Measurements from ENCODE around the gene IGFL3. TPM values are rescaled to one million over a fixed set of nuclear protein-coding genes. Genes with fewer than 3 reads are reported as not detected.
"Not testable (repeated sequence)": the region's sequence is repeated elsewhere in the genome, so short reads cannot be mapped to it uniquely, and the experiment has no call there.

Gene IGFL3
- total and polyA plus RNA-seq, 4 donors = not detected

GRCh38 chr19:46085888-46086287 is 38.6 kb downstream of the IGFL3 start:
- ATAC-seq (ENCODE audit: low FRiP score) = no peak
- Histone ChIP-seq H3K27ac (ENCODE audit: low read depth in 1 of 2, low read length in 2 of 2) (no peak overlapping the region), H3K27me3 (ENCODE audit: control insufficient read depth in 1 of 2, insufficient read depth in 2 of 2, low read length in 1 of 2) (peaks cover 0 to 3% of the 10 kb centered on the region in 2 donors), H3K36me3 (ENCODE audit: control insufficient read depth in 1 of 2, insufficient read depth in 2 of 2, low read length in 1 of 2) (no peaks in the 10 kb centered on the region), H3K4me3 (ENCODE audit: low read length in 2 of 2) (no peak overlapping the region), H3K4me1 (ENCODE audit: control insufficient read depth in 1 of 2, insufficient read depth in 2 of 2, low read length in 2 of 2) (no peaks in the 10 kb centered on the region), H3K9me3 (ENCODE audit: control insufficient read depth, low read length) (peaks cover 17% of the 10 kb centered on the region)
- intact Hi-C loops (cut with DNase I) = no loop called here
- 27 to 32% methylated on average over 1 of the region's 1 CpG for WGBS, 2 donors
- no peak for DNase-seq

DNA sequence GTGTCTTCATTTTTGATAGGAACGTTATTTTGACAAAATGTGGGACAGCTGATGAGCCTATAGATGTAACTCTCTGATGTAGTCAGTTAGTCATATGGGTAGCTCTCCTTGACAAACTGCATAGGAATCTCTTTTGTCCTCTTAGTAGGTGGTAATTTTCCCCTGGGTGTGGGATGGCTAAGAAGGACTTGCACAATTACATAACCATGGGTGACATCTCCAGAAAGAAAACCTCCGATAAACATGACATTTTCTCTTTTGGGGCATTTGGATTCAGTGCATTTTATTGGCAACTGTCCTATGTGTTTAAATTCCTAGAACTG is 41.8 kb downstream of the IGFL3 start:
- no peaks in the 10 kb centered on the region for H3K36me3 ChIP-seq (ENCODE audit: control insufficient read depth in 1 of 2, insufficient read depth in 2 of 2, low read length in 1 of 2)
- peaks cover 0 to 4% of the 10 kb centered on the region in 2 donors for H3K27me3 ChIP-seq (ENCODE audit: control insufficient read depth in 1 of 2, insufficient read depth in 2 of 2, low read length in 1 of 2)
- no peak overlapping the region for H3K27ac ChIP-seq (ENCODE audit: low read depth in 1 of 2, low read length in 2 of 2)
- WGBS, 2 donors = 55 to 60% methylated on average over 2 of the region's 2 CpGs
- peaks cover 15% of the 10 kb centered on the region for H3K9me3 ChIP-seq (ENCODE audit: control insufficient read depth, low read length)
- ATAC-seq (ENCODE audit: low FRiP score) = no peak
- intact Hi-C loops (cut with DNase I) = loop anchor here (2.0 to 5.0 kb wide), 3 partner anchors 106 to 185 kb away; no protein-coding TSS in a partner anchor
- H3K4me3 ChIP-seq (ENCODE audit: low read length in 2 of 2) = no peak overlapping the region
- no peak for DNase-seq
- no peaks in the 10 kb centered on the region for H3K4me1 ChIP-seq (ENCODE audit: control insufficient read depth in 1 of 2, insufficient read depth in 2 of 2, low read length in 2 of 2)

DNA sequence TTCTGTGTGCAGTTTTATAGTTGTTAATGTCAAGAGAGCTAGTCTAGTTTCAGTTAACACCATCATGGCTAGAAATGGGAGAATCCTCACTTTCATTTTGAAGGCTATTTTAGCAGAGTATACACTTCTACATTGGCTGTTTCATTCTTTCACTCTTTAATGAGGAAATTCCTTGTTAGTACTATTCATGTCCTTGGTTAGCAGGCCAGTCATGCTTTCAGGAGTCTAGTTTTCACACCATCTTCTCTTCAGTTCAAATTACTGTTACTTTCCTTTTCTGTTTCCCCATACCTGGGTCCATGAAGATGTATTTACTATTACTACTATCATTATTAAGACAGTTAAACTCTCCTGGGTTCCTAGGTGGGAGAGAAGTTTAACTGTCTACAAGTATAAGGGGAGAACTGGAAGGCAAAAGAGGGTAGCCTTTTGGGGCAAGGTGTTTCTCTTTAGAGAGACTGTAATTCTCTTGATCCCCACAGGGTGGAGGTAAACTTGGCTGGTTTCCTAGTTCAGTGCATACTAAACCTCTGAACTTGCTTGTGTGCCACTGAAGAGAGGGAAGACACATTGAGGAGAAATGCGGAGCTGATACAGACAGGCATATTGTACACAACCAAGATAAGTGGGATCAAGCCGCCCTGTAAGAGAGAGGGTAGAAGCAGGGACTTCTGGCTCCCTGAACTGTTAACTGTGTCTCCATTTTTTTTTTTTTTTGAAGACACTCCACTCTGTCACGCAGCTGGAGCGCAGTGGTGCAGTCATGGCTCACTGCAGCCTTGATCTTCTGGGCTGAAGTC is 42.4 kb downstream of the IGFL3 start:
- ATAC-seq (ENCODE audit: low FRiP score) = no peak
- H3K27me3 ChIP-seq (ENCODE audit: control insufficient read depth in 1 of 2, insufficient read depth in 2 of 2, low read length in 1 of 2) = peaks cover 0 to 7% of the 10 kb centered on the region in 2 donors
- H3K4me1 ChIP-seq (ENCODE audit: control insufficient read depth in 1 of 2, insufficient read depth in 2 of 2, low read length in 2 of 2) = no peaks in the 10 kb centered on the region
- no peak overlapping the region for H3K4me3 ChIP-seq (ENCODE audit: low read length in 2 of 2)
- H3K27ac ChIP-seq (ENCODE audit: low read depth in 1 of 2, low read length in 2 of 2) = no peak overlapping the region
- peaks cover 9% of the 10 kb centered on the region for H3K9me3 ChIP-seq (ENCODE audit: control insufficient read depth, low read length)
- H3K36me3 ChIP-seq (ENCODE audit: control insufficient read depth in 1 of 2, insufficient read depth in 2 of 2, low read length in 1 of 2) = no peaks in the 10 kb centered on the region
- intact Hi-C loops (cut with DNase I) = loop anchor here (2.0 to 5.0 kb wide), 3 partner anchors 107 to 185 kb away; no protein-coding TSS in a partner anchor
- DNase-seq = no peak
- WGBS, 2 donors = 41 to 53% methylated on average over 4 of the region's 4 CpGs

GRCh38 chr19:46080561-46080960 is 43.9 kb downstream of the IGFL3 start:
- ATAC-seq (ENCODE audit: low FRiP score) (no peak), DNase-seq (no peak)
- no peak overlapping the region for H3K27ac ChIP-seq (ENCODE audit: low read depth in 1 of 2, low read length in 2 of 2)
- H3K9me3 ChIP-seq (ENCODE audit: control insufficient read depth, low read length) = peaks cover 4% of the 10 kb centered on the region
- peaks cover 0 to 12% of the 10 kb centered on the region in 2 donors for H3K27me3 ChIP-seq (ENCODE audit: control insufficient read depth in 1 of 2, insufficient read depth in 2 of 2, low read length in 1 of 2)
- WGBS, 2 donors = 73% methylated on average over 3 of the region's 3 CpGs
- no peaks in the 10 kb centered on the region for H3K4me1 ChIP-seq (ENCODE audit: control insufficient read depth in 1 of 2, insufficient read depth in 2 of 2, low read length in 2 of 2)
- intact Hi-C loops (cut with DNase I) = loop anchor here in 1 of 2 donors (5.0 kb wide), 1 partner anchor 187 kb away; no protein-coding TSS in a partner anchor
- H3K4me3 ChIP-seq (ENCODE audit: low read length in 2 of 2) = no peak overlapping the region
- no peaks in the 10 kb centered on the region for H3K36me3 ChIP-seq (ENCODE audit: control insufficient read depth in 1 of 2, insufficient read depth in 2 of 2, low read length in 1 of 2)

DNA sequence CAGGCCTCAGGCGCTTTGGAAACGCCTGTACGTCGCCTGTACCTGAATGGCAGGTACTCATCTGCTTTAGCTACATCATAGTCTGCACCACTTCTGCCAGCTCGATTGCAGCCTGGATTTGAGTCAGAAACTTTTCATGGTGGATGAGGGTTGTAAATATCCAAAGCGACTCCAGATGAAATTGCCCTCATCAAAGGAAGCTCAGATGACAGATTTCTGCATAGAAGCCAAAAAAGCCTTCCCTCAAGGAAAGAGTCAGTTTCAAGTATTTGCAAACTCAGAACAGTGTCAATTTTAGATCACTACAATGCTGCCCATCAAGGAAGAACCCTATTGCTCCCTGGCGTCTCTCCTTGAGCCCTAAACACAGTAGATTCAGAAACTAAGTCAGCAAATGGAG is 44.9 kb downstream of the IGFL3 start:
- Histone ChIP-seq H3K4me3 (ENCODE audit: low read length in 2 of 2) (no peak overlapping the region), H3K27ac (ENCODE audit: low read depth in 1 of 2, low read length in 2 of 2) (no peak overlapping the region), H3K4me1 (ENCODE audit: control insufficient read depth in 1 of 2, insufficient read depth in 2 of 2, low read length in 2 of 2) (no peaks in the 10 kb centered on the region), H3K9me3 (ENCODE audit: control insufficient read depth, low read length) (peaks cover 3% of the 10 kb centered on the region), H3K27me3 (ENCODE audit: control insufficient read depth in 1 of 2, insufficient read depth in 2 of 2, low read length in 1 of 2) (peaks cover 0 to 9% of the 10 kb centered on the region in 2 donors), H3K36me3 (ENCODE audit: control insufficient read depth in 1 of 2, insufficient read depth in 2 of 2, low read length in 1 of 2) (no peaks in the 10 kb centered on the region)
- intact Hi-C loops (cut with DNase I) = no loop called here
- DNase-seq (no peak), ATAC-seq (ENCODE audit: low FRiP score) (no peak)
- WGBS, 2 donors = 79 to 80% methylated on average over 7 of the region's 7 CpGs

DNA sequence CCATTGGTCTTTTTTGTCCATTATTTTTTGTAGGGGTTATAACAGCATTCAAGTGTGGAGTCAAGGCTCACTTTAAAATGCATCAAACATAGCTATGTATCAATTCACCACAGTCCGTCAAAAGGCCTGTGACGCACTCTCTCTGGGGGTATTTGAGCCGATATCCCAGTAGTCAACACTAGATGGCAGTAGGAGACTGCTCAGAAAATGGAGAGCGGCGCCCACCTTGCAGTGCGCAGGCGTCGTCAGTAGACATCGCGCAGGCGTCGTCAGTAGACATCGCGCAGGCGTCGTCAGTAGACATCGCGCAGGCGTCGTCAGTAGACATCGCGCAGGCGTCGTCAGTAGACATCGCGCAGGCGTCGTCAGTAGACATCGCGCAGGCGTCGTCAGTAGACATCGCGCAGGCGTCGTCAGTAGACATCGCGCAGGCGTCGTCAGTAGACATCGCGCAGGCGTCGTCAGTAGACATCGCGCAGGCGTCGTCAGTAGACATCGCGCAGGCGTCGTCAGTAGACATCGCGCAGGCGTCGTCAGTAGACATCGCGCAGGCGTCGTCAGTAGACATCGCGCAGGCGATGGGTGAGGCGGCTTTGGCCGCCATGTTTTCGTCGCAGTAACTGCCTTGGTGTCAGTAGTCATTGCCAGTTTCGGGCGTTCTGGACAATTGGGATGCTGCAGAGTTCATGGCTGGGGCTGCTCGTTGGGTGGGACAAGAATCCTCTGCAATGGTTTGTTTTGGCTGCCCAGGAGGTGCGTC is 45.7 kb downstream of the IGFL3 start:
- not testable (repeated sequence) for H3K27ac ChIP-seq (ENCODE audit: low read depth in 1 of 2, low read length in 2 of 2)

GRCh38 chr19:46077815-46078167 is 46.7 kb downstream of the IGFL3 start:
- DNase-seq (no peak), ATAC-seq (ENCODE audit: low FRiP score) (no peak)
- Histone ChIP-seq H3K27ac (ENCODE audit: low read depth in 1 of 2, low read length in 2 of 2) (no peak overlapping the region), H3K9me3 (ENCODE audit: control insufficient read depth, low read length) (peaks cover 3% of the 10 kb centered on the region), H3K4me3 (ENCODE audit: low read length in 2 of 2) (no peak overlapping the region), H3K4me1 (ENCODE audit: control insufficient read depth in 1 of 2, insufficient read depth in 2 of 2, low read length in 2 of 2) (no peaks in the 10 kb centered on the region), H3K36me3 (ENCODE audit: control insufficient read depth in 1 of 2, insufficient read depth in 2 of 2, low read length in 1 of 2) (no peaks in the 10 kb centered on the region), H3K27me3 (ENCODE audit: control insufficient read depth in 1 of 2, insufficient read depth in 2 of 2, low read length in 1 of 2) (peaks cover 0 to 9% of the 10 kb centered on the region in 2 donors)
- WGBS, 2 donors = 21 to 22% methylated on average over 6 of the region's 6 CpGs
- intact Hi-C loops (cut with DNase I) = no loop called here

More for the DNA sequence above, 45.7 kb downstream of the IGFL3 start:
- H3K4me3 ChIP-seq (ENCODE audit: low read length in 2 of 2); DNase-seq; H3K27me3 ChIP-seq (ENCODE audit: control insufficient read depth in 1 of 2, insufficient read depth in 2 of 2, low read length in 1 of 2); intact Hi-C loops (cut with DNase I); H3K9me3 ChIP-seq (ENCODE audit: control insufficient read depth, low read length); H3K4me1 ChIP-seq (ENCODE audit: control insufficient read depth in 1 of 2, insufficient read depth in 2 of 2, low read length in 2 of 2); ATAC-seq (ENCODE audit: low FRiP score); H3K36me3 ChIP-seq (ENCODE audit: control insufficient read depth in 1 of 2, insufficient read depth in 2 of 2, low read length in 1 of 2): not testable (repeated sequence)
- whole genome bisulfite sequencing, 2 donors = 14 to 21% methylated on average over 36 to 44 of the region's 71 CpGs

DNA sequence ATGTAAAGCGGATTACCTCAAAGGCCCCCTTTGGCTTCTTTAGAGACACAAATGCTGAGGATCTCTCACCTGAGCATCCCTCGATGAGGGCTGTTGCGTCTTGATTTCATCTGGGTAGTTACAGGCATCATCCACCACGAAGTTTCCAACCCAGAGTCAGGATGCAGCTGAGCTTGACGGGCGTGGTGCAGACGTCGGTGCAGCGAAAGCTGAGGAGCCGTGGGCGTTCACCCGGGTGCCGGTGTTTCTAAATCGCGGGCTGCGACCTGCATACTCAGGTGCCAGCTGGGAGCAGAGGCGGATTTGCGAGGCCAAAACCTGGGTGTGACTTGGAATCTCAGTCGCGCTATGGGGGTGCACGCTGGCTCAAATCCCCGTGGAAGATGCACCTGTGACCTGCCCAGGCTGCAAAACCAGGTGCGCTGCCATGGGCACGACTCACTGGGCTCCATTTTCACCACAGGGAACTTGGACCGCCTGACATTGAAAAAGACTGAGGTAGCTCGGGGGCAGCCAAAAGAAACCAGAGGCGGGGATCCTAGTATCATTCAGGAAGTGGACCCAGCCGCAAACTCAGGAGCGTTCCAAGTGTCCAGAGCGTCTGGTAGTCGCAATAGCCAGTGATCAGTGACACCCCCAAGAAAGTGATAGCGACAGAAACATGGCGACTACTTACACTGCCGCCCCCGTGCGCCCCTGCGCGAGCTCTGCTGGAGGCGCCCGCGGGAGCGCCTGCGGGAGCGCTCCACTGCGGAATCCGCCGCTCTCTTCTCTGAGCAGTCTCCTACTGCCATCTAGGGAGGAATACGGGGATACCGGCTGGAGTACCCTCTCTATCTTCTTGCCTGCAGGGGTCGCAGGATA is 47.3 kb downstream of the IGFL3 start:
- Histone ChIP-seq H3K27me3 (ENCODE audit: control insufficient read depth in 1 of 2, insufficient read depth in 2 of 2, low read length in 1 of 2) (peaks cover 0 to 9% of the 10 kb centered on the region in 2 donors), H3K36me3 (ENCODE audit: control insufficient read depth in 1 of 2, insufficient read depth in 2 of 2, low read length in 1 of 2) (no peaks in the 10 kb centered on the region), H3K4me3 (ENCODE audit: low read length in 2 of 2) (no peak overlapping the region), H3K4me1 (ENCODE audit: control insufficient read depth in 1 of 2, insufficient read depth in 2 of 2, low read length in 2 of 2) (no peaks in the 10 kb centered on the region), H3K27ac (ENCODE audit: low read depth in 1 of 2, low read length in 2 of 2) (no peak overlapping the region), H3K9me3 (ENCODE audit: control insufficient read depth, low read length) (peaks cover 3% of the 10 kb centered on the region)
- DNase-seq (no peak), ATAC-seq (ENCODE audit: low FRiP score) (no peak)
- intact Hi-C loops (cut with DNase I) = no loop called here
- 2% methylated on average over 50 of the region's 50 CpGs for WGBS, 2 donors

All from aorta (tissue), 5 donors.